Heart left ventricle (tissue), 16 donors: ENCODE results near the gene TMEM135. TPM values are rescaled to one million over a fixed set of nuclear protein-coding genes. Genes with fewer than 3 reads are reported as not detected.

Source experiments
- ATAC-seq, 4 donors: fragments of 200-7000 bp; cut with Tn5 transposase; one replicate each; pipeline ENCODE4 v1.9.1; 2020 to 2022; ENCODE audit warnings: moderate library complexity in 4 of 4, mild to moderate bottlenecking in 3 of 4, moderate number of reproducible peaks in 1 of 4
- DNase-seq, 5 donors: peaks; one replicate each; pipeline ENCODE4 v3.0.0-alpha.2; 2020
- H3K27ac ChIP-seq, 12 donors: fragments of 200-600 bp; sonication (generic) in 4 of 12; one replicate each; pipeline versions ENCODE4 v1.5.0 to v1.8.0; 2016 to 2022; ENCODE audit warnings: mild to moderate bottlenecking in 2 of 12
- H3K27me3 ChIP-seq, 9 donors: fragments of 200-600 bp; sonication (generic) in 2 of 9; one replicate each; pipeline versions ENCODE4 v1.5.1 to v1.8.0; 2016 to 2022; ENCODE audit warnings: mild to moderate bottlenecking in 3 of 9
- H3K36me3 ChIP-seq, 9 donors: fragments of 200-600 bp; sonication (generic) in 2 of 9; one replicate each; pipeline versions ENCODE4 v1.5.0 to v1.8.0; 2018 to 2022; ENCODE audit warnings: mild to moderate bottlenecking in 2 of 9
- H3K4me1 ChIP-seq, 12 donors: fragments of 200-600 bp; sonication (generic) in 4 of 12; one replicate each; pipeline versions ENCODE4 v1.5.0 to v1.8.0; 2016 to 2022; ENCODE audit warnings: mild to moderate bottlenecking in 3 of 12
- H3K4me3 ChIP-seq, 12 donors: fragments of 200-600 bp; sonication (generic) in 4 of 12; one replicate each; pipeline versions ENCODE4 v1.5.0 to v1.8.0; 2017 to 2022; ENCODE audit warnings: mild to moderate bottlenecking in 9 of 12, moderate library complexity in 4 of 12
- H3K9me3 ChIP-seq, 12 donors: fragments of 200-600 bp; sonication (generic) in 4 of 12; one replicate each; pipeline versions ENCODE4 v1.5.0 to v1.8.0; 2016 to 2022; ENCODE audit warnings: mild to moderate bottlenecking in 1 of 12
- POLR2A ChIP-seq, 2 donors: fragments of 450-650 bp; IDR thresholded peaks; one replicate each; pipeline ENCODE4 v1.6.1; 2017; ENCODE audit warnings: antibody characterized with exemption in 2 of 2, mild to moderate bottlenecking in 2 of 2, moderate library complexity in 2 of 2
- WGBS, 4 donors: extraction: QIAGEN DNeasy Blood & Tissue Kit in 2 of 4; methylation state at CpG; one replicate each; pipeline versions ENCODE4 v1.1.5 to v1.1.7; 2013 to 2018; 5-methylcytosine and 5-hydroxymethylcytosine counted together
- intact Hi-C, 10 donors: fragments of 100-400 bp; cut with DNase I; formaldehyde crosslinking; loops; one replicate each; pipeline versions ENCODE4 v1.11.1 to v1.14.2; 2022
- polyA plus RNA-seq, 2 donors: library from polyadenylated mRNA; stranded (reverse); fragments of 200-250 nt; gene quantifications; one replicate each; pipeline ENCODE4 v1.2.3, GENCODE V29; 2013
- total RNA-seq, 9 donors: library from RNA; depleted of rRNA in 2 of 9; stranded (reverse); fragments of >200 nt in 2 of 9; fragmentation: NEBNext Ultra II Directional in 3 of 9; extraction: Animal tissue kit (Norgen Biotek cat#: 25700) in 3 of 9; gene quantifications; one replicate each; pipeline versions ENCODE4 v1.1.0 to v1.2.4, GENCODE V29; 2016 to 2023
- TF ChIP-seq, protein P1 (sequence below), 12 donors: fragments of 200-600 bp; sonication (generic) in 4 of 12; IDR thresholded peaks; one replicate each; pipeline versions ENCODE4 v1.5.0 to v1.8.0; 2018 to 2022; ENCODE audit warnings: antibody characterized with exemption in 12 of 12, mild to moderate bottlenecking in 5 of 12
- donor health status: ischemic (EF 13 %, LVEDD 7.1; RV severe dilation, severe dysfunction).
- donor health status: healthy with polysubstance abuse.
- donor health status: DM: no; HTN: yes; CAD: no.
- donor health status: DM: no; HTN: no; CAD: no.
- donor health status: ischemic (EF 25% LVEDD 6.9; RV normal size, moderate dysfunction).
- donor health status: ischemic (EF 25% LVEDD 5.7; RV mildly dilated, moderate dysfunction).
- donor health status: healthy.
- donor health status: DM: yes; HTN: yes; CAD: no.
- donor health status: ischemic (EF 35%, LVEDD 5.7; RV mildly dilated, moderate dysfunction).
- donor health status: nonischemic (EF 11% LVEDD 7.7; RV severe dilation, severe dysfunction).
- donor health status: DM: yes; HTN: yes; CAD: no.
- donor health status: PGD.
- donor health status: ischemic (EF 29% LVEDD 5.4; RV normal size, mild dysfunction).
- donor health status: nonischemic (EF 23%, LVEDD 6.1; RV moderate dilation, normal function).

Gene TMEM135
- total and polyA plus RNA-seq, 11 donors = 3.9 to 22.7 (median 14.7) TPM

DNA sequence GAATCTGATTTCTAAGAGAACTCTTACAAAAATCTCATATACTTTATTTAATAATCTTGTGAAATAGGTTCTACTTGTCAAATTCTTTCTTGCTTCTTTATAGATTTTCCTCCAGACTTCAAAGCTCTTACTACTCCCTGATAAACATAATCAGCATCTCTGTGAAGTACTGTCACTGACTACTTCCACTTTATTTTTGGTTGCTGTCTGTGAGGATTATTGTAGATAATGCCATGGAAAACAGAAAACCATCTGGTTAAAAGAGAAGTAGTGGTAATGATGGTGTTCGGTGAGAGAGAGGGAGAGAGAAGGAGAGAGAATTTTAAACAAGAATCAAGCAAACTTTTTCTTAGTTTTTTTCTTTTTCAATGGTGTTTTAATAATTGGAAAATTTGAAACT, 152.3 kb downstream of the TMEM135 start:
- ATAC-seq (no peak), DNase-seq (no peak)
- Histone ChIP-seq H3K9me3 (no peaks in the 10 kb centered on the region), H3K36me3 (no peaks in the 10 kb centered on the region), H3K27ac (no peak overlapping the region), H3K4me3 (no peak overlapping the region), H3K27me3 (no peaks in the 10 kb centered on the region), H3K4me1 (no peaks in the 10 kb centered on the region)
- TF ChIP-seq, protein P1, sequence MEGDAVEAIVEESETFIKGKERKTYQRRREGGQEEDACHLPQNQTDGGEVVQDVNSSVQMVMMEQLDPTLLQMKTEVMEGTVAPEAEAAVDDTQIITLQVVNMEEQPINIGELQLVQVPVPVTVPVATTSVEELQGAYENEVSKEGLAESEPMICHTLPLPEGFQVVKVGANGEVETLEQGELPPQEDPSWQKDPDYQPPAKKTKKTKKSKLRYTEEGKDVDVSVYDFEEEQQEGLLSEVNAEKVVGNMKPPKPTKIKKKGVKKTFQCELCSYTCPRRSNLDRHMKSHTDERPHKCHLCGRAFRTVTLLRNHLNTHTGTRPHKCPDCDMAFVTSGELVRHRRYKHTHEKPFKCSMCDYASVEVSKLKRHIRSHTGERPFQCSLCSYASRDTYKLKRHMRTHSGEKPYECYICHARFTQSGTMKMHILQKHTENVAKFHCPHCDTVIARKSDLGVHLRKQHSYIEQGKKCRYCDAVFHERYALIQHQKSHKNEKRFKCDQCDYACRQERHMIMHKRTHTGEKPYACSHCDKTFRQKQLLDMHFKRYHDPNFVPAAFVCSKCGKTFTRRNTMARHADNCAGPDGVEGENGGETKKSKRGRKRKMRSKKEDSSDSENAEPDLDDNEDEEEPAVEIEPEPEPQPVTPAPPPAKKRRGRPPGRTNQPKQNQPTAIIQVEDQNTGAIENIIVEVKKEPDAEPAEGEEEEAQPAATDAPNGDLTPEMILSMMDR (IDR thresholded peaks at IDR 0.05) = no peak
- no peak for TF ChIP-seq POLR2A (IDR thresholded peaks at IDR 0.05)
- intact Hi-C loops = no loop called here
- WGBS, 4 donors = 51 to 61% (median 52%) methylated on average over 1 of the region's 1 CpG

DNA sequence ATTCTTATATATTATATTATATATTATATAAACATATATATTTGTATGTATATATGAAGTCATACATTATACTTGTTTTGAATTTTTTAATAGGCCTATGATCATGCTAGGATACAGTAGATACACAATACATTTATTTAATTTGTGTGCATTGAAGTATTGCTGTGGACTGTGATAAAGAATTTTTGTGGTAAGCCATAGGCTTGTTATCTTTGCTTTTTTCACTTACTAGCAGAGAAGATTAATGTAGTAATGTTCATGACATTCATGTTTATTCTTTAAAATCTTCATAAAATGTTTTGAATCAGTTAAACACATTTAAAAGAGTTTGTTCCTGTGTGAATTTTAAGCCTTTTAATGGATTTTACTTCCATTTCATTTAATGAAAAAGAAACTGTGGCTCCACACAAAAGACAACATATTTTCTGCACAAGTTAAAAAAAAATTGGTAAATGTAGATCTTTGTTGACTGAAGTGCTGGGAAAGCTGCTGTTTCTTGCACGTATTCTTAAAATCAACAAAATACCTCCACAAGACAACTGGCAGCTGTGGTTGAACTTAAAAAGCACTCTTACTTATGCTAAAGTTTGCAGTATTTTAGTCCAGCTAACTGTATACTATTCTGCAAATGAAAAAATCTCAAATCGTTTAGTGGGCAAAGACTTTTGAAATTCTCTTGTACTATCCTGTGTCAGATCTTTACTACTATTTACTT, 156.2 kb downstream of the TMEM135 start:
- ATAC-seq = no peak
- no peaks in the 10 kb centered on the region for H3K36me3 ChIP-seq
- TF ChIP-seq POLR2A (IDR thresholded peaks at IDR 0.05) = no peak
- TF ChIP-seq, protein P1 (IDR thresholded peaks at IDR 0.05) = no peak

DNA sequence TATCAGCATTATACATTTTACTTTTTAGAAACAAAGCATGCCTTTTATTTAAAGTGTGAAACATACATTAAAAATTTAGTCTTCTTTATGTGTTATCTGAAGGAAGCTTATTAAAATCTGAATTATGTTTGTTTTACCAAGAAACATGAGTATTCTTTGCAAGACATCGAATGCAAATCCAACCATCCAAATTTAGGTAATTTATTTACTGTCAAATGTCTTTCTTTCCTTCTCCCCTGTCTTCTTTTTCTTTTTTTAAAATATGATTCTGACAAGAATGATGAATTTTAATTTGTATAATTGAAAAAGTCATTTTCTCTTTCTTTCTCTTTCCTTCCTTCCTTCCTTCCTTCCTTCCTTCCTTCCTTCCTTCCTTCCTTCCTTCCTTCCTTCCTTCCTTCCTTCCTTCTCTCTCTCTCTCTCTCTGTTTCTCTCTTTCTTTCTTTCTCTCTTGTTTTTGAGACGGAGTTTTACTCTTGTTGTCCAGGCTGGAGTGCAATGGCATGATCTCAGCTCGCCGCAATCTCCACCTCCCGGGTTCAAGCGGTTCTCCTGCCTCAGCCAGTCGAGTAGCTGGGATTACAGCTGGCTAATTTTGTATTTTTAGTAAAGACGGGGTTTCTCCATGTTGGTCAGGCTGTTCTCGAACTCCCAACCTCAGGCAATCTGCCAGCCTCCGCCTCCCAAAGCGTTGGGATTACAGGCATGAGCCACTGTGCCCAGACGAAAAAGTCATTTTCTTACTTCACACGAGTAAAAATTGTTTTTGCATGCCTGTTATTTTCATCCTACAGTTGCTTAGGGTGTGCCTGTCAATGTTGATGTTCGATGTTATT, 157.5 kb downstream of the TMEM135 start:
- no peak for DNase-seq
- Histone ChIP-seq H3K27ac (no peak overlapping the region), H3K27me3 (no peaks in the 10 kb centered on the region), H3K9me3 (no peaks in the 10 kb centered on the region), H3K4me1 (peaks cover 0 to 17% (median 0%) of the 10 kb centered on the region in 12 donors), H3K36me3 (no peaks in the 10 kb centered on the region), H3K4me3 (no peak overlapping the region)
- TF ChIP-seq POLR2A (IDR thresholded peaks at IDR 0.05) = no peak
- TF ChIP-seq, protein P1 (IDR thresholded peaks at IDR 0.05) = no peak
- ATAC-seq = no peak
- WGBS, 4 donors = 85 to 90% (median 90%) methylated on average over 14 of the region's 14 CpGs
- intact Hi-C loops = no loop called here

More for the DNA sequence above, 156.2 kb downstream of the TMEM135 start:
- Histone ChIP-seq H3K27me3 (no peaks in the 10 kb centered on the region), H3K9me3 (no peaks in the 10 kb centered on the region), H3K27ac (no peak overlapping the region), H3K4me3 (no peak overlapping the region), H3K4me1 (peaks cover 0 to 17% (median 0%) of the 10 kb centered on the region in 12 donors)
- WGBS, 4 donors = 76 to 86% (median 79%) methylated on average over 2 of the region's 2 CpGs
- no peak for DNase-seq
- intact Hi-C loops = no loop called here

DNA sequence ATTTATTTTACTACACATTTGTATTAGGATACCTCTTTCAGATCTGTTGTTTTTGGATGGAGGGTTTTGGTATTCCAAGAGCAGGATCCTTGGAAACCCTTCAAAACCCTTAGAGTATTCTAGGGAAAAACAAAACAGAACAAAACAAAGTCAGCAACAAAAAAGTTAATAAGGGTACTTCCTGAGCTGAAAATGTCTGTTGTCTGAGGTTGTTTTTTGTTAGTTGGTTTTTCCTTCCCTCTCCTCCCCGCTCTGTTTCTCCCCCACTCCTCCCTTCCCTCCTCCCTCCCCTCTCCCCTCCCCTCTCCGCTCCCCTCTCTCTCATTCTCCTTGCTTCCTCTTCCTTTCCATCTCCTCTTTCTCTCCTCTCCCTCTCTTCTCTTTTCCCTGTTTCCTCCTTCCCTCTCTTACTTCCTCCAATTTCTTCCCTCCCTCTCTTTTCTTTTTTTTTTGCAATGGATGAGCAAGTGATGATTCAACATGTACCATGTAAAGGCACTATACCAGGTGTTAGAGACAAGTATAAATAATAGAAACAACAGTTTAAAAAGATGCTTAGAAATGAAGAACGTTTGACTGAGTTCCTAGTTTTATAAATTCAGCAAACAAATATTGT, 160.6 kb downstream of the TMEM135 start:
- no peak for ATAC-seq
- 70 to 83% (median 78%) methylated on average over 3 of the region's 3 CpGs for WGBS, 4 donors

More for the DNA sequence above, 160.6 kb downstream of the TMEM135 start:
- TF ChIP-seq, protein P1 (IDR thresholded peaks at IDR 0.05) = no peak
- no peak for TF ChIP-seq POLR2A (IDR thresholded peaks at IDR 0.05)
- no peak overlapping the region for H3K4me3 ChIP-seq
- H3K9me3 ChIP-seq = no peaks in the 10 kb centered on the region
- no peak for DNase-seq
- no peak overlapping the region for H3K27ac ChIP-seq
- intact Hi-C loops = no loop called here
- no peaks in the 10 kb centered on the region for H3K27me3 ChIP-seq
- peaks cover 0 to 17% (median 0%) of the 10 kb centered on the region in 12 donors for H3K4me1 ChIP-seq
- no peaks in the 10 kb centered on the region for H3K36me3 ChIP-seq
